Spleen (tissue), 13 donors: ENCODE measurements around the gene GPBP1. TPM values are rescaled to one million over a fixed set of nuclear protein-coding genes. Genes with fewer than 3 reads are reported as not detected.

Experiments
- DNase-seq: peaks from one replicate; pipeline ENCODE4 v3.0.0-alpha.2; 2020
- H3K27ac ChIP-seq, 8 donors: fragments of 200-600 bp; sonication (generic) in 7 of 8; 1 replicate in 4 of 8; 2 replicates in 4 of 8; pipeline versions ENCODE4 v1.5.0 to v1.8.0; 2016 to 2021; ENCODE audit warnings: inconsistent platforms in 4 of 8, mild to moderate bottlenecking in 4 of 8, moderate library complexity in 1 of 8
- H3K27me3 ChIP-seq, 7 donors: fragments of 200-600 bp; sonication (generic) in 6 of 7; replicated peaks in 1 of 7; 1 replicate in 4 of 7; 2 replicates in 3 of 7; pipeline versions ENCODE4 v1.5.0 to v1.8.0; 2016 to 2021; ENCODE audit warnings: inconsistent platforms in 3 of 7, mild to moderate bottlenecking in 1 of 7
- H3K36me3 ChIP-seq, 6 donors: fragments of 200-600 bp; sonication (generic) in 5 of 6; 1 replicate in 4 of 6; 2 replicates in 2 of 6; pipeline versions ENCODE4 v1.5.0 to v1.8.0; 2016 to 2021; ENCODE audit warnings: inconsistent platforms in 2 of 6
- H3K4me1 ChIP-seq, 6 donors: fragments of 200-600 bp; sonication (generic) in 5 of 6; 1 replicate in 3 of 6; 2 replicates in 3 of 6; pipeline versions ENCODE4 v1.5.0 to v1.8.0; 2016 to 2021; ENCODE audit warnings: inconsistent platforms in 3 of 6
- H3K4me3 ChIP-seq, 8 donors: fragments of 200-600 bp; sonication (generic) in 7 of 8; 1 replicate in 4 of 8; 2 replicates in 4 of 8; pipeline versions ENCODE4 v1.5.0 to v1.8.0; 2016 to 2021; ENCODE audit warnings: inconsistent platforms in 4 of 8, mild to moderate bottlenecking in 4 of 8, moderate library complexity in 2 of 8
- H3K9me3 ChIP-seq, 8 donors: fragments of 200-600 bp; sonication (generic) in 7 of 8; 1 replicate in 4 of 8; 2 replicates in 4 of 8; pipeline versions ENCODE4 v1.5.0 to v1.8.0; 2016 to 2021; ENCODE audit warnings: inconsistent platforms in 4 of 8
- CTCF ChIP-seq, 11 experiments: fragments of 200-600 bp in 7 of 11; fragments of 450-650 bp in 4 of 11; sonication (generic) in 4 of 11; IDR thresholded peaks in 8 of 11; conservative IDR thresholded peaks in 3 of 11; 1 replicate in 7 of 11; 2 replicates in 4 of 11; pipeline versions ENCODE4 v1.4.0 to v1.8.0; 2016 to 2021; ENCODE audit warnings: antibody characterized with exemption in 11 of 11, inconsistent platforms in 4 of 11, mild to moderate bottlenecking in 1 of 11
- POLR2A ChIP-seq, 3 donors: fragments of 450-650 bp; IDR thresholded peaks; one replicate each; pipeline ENCODE4 v1.5.1; 2017; ENCODE audit warnings: antibody characterized with exemption in 3 of 3, mild to moderate bottlenecking in 1 of 3
- POLR2AphosphoS5 ChIP-seq, 3 donors: sonication (generic); formaldehyde crosslinking; IDR thresholded peaks; one replicate each; pipeline ENCODE4 v1.5.1; 2017; ENCODE audit warnings: antibody characterized with exemption in 3 of 3
- WGBS, 5 donors: extraction: QIAGEN DNeasy Blood & Tissue Kit in 3 of 5; methylation state at CpG; one replicate each; pipeline versions ENCODE4 v1.1.5 to v1.1.7; 2013 to 2018; 5-methylcytosine and 5-hydroxymethylcytosine counted together
- intact Hi-C: fragments of 100-400 bp; cut with DNase I; formaldehyde crosslinking; loops from one replicate; pipeline ENCODE4 v1.15.0; 2023; ENCODE audit warnings: low total_unique reads
- long read RNA-seq, 2 donors: transcript quantifications; one replicate each; lab custom pipeline, GENCODE V29; 2026
- polyA plus RNA-seq, 3 donors: library from polyadenylated mRNA; stranded (reverse); fragments of 200-250 nt; gene quantifications; one replicate each; pipeline ENCODE4 v1.2.1, GENCODE V29; 2013
- total RNA-seq, 7 donors: library from RNA; depleted of rRNA in 3 of 7; stranded (reverse); fragments of >200 nt in 3 of 7; fragmentation: NEBNext Ultra II Directional in 4 of 7; extraction: Animal tissue kit (Norgen Biotek cat#: 25700) in 4 of 7; gene quantifications; one replicate each; pipeline versions ENCODE4 v1.1.0 to v1.2.1, GENCODE V29; 2016 to 2021
- donor health status: healthy with polysubstance abuse.
- donor health status: DM: no; HTN: no; CAD: no; lungs with moderate emphysema.
- donor health status: DM: no; HTN: no; CAD: no.
- donor health status: Bipolar disorder and iron deficiency.
- donor health status: healthy.
- donor health status: DM: no; HTN: no; CAD: no.
- donor health status: DM: yes; HTN: yes; CAD: no.

GPBP1 gene
- total RNA-seq (100 to 1,000 TPM in 2 of 7 donors, 10 to 100 TPM in 5; 81.9 to 118 (median 88.7) TPM), polyA plus RNA-seq (10 to 100 TPM; 58.0 to 77.7 (median 75.7) TPM)
- long read RNA-seq, donor 1, full-length matches to known transcripts: 12 of 20 reads
- long read RNA-seq, donor 1, partial matches to known transcripts: 8 of 20 reads
- long read RNA-seq, donor 1, other reads (novel, unspliced or antisense): 0 of 20 reads
- long read RNA-seq, donor 2, partial matches to known transcripts: 6 of 8 reads
- long read RNA-seq, donor 2, other reads (novel, unspliced or antisense): 0 of 8 reads

GRCh38 chr5:57173319-57174127 lies at the start of gene GPBP1:
Gene GPBP1 (plus strand): TSS chr5:57174059. CDS start chr5:57214131, 40,072 bp downstream.
- peaks cover 0 to 13% (median 0%) of the 10 kb centered on the region in 6 donors for H3K36me3 ChIP-seq
- WGBS, 5 donors: 0 to 1% (median 0%) methylated on average over 43 to 83 of the region's 83 CpGs

GRCh38 chr5:57128325-57128724 lies 45.5 kb upstream of the GPBP1 start:
- no peaks in the 10 kb centered on the region for H3K36me3 ChIP-seq
- H3K27me3 ChIP-seq: no peaks in the 10 kb centered on the region
- no peak for DNase-seq
- no peak overlapping the region for H3K27ac ChIP-seq
- intact Hi-C loops: no loop called here
- no peaks in the 10 kb centered on the region for H3K4me1 ChIP-seq
- 86 to 91% (median 88%) methylated on average over 3 of the region's 3 CpGs for whole genome bisulfite sequencing, 5 donors
- no peak for TF ChIP-seq CTCF (IDR thresholded peaks at IDR 0.05 in 8 of 11, conservative IDR thresholded peaks at IDR 0.05 in 3 of 11)
- no peak for TF ChIP-seq POLR2AphosphoS5 (IDR thresholded peaks at IDR 0.05)
- no peak for TF ChIP-seq POLR2A (IDR thresholded peaks at IDR 0.05)
- H3K9me3 ChIP-seq: peaks cover 0 to 11% (median 2%) of the 10 kb centered on the region in 8 donors
- no peak overlapping the region for H3K4me3 ChIP-seq

More at GRCh38 chr5:57173319-57174127, at the start of gene GPBP1:
- Histone ChIP-seq H3K4me3 (peak within 1 kb of the TSS; percentile 59 to 85 (median 74)), H3K27me3 (no peaks in the 10 kb centered on the region), H3K27ac (peak within 1 kb of the TSS; percentile 98 to 100 (median 100)), H3K4me1 (peaks cover 27 to 54% (median 45%) of the 10 kb centered on the region in 6 donors), H3K9me3 (no peaks in the 10 kb centered on the region)
- TF ChIP-seq POLR2A (IDR thresholded peaks at IDR 0.05): peak in 2 of 3 donors; percentile 39 to 51
- peak; percentile 90 to 94 (median 90) for TF ChIP-seq POLR2AphosphoS5 (IDR thresholded peaks at IDR 0.05)
- TF ChIP-seq CTCF (IDR thresholded peaks at IDR 0.05 in 8 of 11, conservative IDR thresholded peaks at IDR 0.05 in 3 of 11): peak in 5 of 11 experiments; percentile 7 to 56 (median 28)
- peak; percentile 98 for DNase-seq
- intact Hi-C loops: no loop called here

GRCh38 chr5:57133574-57133973 lies 40.3 kb upstream of the GPBP1 start:
- H3K27ac ChIP-seq: no peak overlapping the region
- intact Hi-C loops: loop anchor here (10.0 kb wide), 1 partner anchor 229 kb away; the partner anchor contains the start of gene SETD9
- no peaks in the 10 kb centered on the region for H3K36me3 ChIP-seq
- H3K4me1 ChIP-seq: no peaks in the 10 kb centered on the region
- DNase-seq: no peak
- TF ChIP-seq CTCF (IDR thresholded peaks at IDR 0.05 in 8 of 11, conservative IDR thresholded peaks at IDR 0.05 in 3 of 11): no peak
- no peak for TF ChIP-seq POLR2AphosphoS5 (IDR thresholded peaks at IDR 0.05)
- no peak for TF ChIP-seq POLR2A (IDR thresholded peaks at IDR 0.05)
- WGBS, 5 donors: 89 to 96% (median 93%) methylated on average over 2 of the region's 2 CpGs
- H3K9me3 ChIP-seq: no peaks in the 10 kb centered on the region
- no peak overlapping the region for H3K4me3 ChIP-seq
- peaks cover 0 to 8% (median 0%) of the 10 kb centered on the region in 7 donors for H3K27me3 ChIP-seq
